ENCODE measurements around the gene MPPED2.

DNA sequence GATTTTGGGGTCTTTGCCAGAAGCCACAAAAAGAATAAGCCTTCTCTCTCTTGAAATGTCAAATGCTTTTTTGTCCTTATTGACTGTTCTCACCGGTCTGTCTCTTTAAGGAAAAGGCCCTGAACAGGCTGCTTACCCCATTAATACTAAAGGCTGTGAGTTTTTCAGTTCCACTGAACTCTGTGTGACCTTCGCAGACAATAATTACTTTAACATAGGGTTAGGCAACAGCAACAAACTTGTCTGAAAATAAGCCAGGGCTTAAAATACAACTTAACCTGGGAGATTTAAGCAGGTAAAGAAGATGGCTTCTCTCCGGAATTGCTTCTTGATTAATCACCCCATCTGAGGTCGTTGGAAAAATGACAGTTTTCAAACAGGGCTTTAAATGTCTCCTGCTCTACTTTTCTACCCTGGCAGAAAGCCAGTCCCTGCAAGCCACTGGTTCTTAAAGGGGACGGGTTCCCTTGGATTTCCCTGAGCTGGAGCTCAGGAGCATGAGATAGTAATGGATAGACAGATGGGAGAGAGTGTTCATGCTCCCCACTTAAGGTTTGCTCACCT is 193.8 kb downstream of the MPPED2 start:
- TF ChIP-seq, protein P1, sequence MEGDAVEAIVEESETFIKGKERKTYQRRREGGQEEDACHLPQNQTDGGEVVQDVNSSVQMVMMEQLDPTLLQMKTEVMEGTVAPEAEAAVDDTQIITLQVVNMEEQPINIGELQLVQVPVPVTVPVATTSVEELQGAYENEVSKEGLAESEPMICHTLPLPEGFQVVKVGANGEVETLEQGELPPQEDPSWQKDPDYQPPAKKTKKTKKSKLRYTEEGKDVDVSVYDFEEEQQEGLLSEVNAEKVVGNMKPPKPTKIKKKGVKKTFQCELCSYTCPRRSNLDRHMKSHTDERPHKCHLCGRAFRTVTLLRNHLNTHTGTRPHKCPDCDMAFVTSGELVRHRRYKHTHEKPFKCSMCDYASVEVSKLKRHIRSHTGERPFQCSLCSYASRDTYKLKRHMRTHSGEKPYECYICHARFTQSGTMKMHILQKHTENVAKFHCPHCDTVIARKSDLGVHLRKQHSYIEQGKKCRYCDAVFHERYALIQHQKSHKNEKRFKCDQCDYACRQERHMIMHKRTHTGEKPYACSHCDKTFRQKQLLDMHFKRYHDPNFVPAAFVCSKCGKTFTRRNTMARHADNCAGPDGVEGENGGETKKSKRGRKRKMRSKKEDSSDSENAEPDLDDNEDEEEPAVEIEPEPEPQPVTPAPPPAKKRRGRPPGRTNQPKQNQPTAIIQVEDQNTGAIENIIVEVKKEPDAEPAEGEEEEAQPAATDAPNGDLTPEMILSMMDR (IDR thresholded peaks at IDR 0.05), result no peak
- no peak for TF ChIP-seq CREM (CRISPR knock-in tag; IDR thresholded peaks at IDR 0.05)
- TF ChIP-seq, protein P2, sequence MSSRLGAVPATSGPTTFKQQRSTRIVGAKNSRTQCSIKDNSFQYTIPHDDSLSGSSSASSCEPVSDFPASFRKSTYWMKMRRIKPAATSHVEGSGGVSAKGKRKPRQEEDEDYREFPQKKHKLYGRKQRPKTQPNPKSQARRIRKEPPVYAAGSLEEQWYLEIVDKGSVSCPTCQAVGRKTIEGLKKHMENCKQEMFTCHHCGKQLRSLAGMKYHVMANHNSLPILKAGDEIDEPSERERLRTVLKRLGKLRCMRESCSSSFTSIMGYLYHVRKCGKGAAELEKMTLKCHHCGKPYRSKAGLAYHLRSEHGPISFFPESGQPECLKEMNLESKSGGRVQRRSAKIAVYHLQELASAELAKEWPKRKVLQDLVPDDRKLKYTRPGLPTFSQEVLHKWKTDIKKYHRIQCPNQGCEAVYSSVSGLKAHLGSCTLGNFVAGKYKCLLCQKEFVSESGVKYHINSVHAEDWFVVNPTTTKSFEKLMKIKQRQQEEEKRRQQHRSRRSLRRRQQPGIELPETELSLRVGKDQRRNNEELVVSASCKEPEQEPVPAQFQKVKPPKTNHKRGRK (CRISPR knock-in tag; IDR thresholded peaks at IDR 0.05; ENCODE audit: borderline replicate concordance), result no peak
- TF ChIP-seq ZNF138 (CRISPR knock-in tag; conservative IDR thresholded peaks at IDR 0.05), result no peak
- TF ChIP-seq ZNF121 (CRISPR knock-in tag; IDR thresholded peaks at IDR 0.05), result no peak
